HG03342 (cell line): Measurements from ENCODE around the gene RNU6-9.

Experiments used
- ATAC-seq: cut with Tn5 transposase; IDR thresholded peaks from one replicate; pipeline ENCODE4 v1.9.1; 2021; ENCODE audit warnings: mild to moderate bottlenecking, moderate library complexity; ENCODE audit not compliant: unreplicated experiment

The RNU6-9 gene

DNA sequence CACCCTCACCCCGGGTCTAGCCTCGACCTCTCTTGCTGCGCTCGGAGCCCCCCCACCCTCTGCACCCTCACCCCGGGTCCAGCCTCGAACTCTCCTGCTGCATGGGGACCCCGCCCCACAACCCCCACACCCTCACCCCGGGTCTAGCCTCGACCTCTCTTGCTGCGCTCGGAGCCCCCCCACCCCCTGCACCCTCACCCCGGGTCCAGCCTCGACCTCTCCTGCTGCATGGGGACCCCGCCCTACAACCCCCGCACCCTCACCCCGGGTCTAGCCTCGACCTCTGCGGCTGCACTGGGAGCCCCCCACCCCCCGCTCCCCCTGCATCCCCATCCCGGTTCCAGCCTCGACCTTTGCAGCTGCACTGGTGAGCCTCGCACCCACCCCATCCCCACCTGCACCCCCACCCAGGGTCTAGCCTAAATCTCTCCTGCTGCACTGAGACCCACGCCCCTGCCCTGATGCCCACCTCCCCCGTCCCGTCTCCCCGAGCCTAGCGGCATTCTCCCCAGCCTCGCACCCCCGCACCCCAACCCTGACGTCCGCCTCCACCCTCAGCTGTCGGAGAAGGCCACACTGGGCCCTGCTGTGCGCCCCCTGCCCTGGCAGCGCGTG is 32.0 kb upstream of the RNU6-9 start:
- ATAC-seq = no peak

- no peak for ATAC-seq
Observed at GRCh38 chr19:861756-862580, 31.3 kb upstream of the RNU6-9 start.

DNA sequence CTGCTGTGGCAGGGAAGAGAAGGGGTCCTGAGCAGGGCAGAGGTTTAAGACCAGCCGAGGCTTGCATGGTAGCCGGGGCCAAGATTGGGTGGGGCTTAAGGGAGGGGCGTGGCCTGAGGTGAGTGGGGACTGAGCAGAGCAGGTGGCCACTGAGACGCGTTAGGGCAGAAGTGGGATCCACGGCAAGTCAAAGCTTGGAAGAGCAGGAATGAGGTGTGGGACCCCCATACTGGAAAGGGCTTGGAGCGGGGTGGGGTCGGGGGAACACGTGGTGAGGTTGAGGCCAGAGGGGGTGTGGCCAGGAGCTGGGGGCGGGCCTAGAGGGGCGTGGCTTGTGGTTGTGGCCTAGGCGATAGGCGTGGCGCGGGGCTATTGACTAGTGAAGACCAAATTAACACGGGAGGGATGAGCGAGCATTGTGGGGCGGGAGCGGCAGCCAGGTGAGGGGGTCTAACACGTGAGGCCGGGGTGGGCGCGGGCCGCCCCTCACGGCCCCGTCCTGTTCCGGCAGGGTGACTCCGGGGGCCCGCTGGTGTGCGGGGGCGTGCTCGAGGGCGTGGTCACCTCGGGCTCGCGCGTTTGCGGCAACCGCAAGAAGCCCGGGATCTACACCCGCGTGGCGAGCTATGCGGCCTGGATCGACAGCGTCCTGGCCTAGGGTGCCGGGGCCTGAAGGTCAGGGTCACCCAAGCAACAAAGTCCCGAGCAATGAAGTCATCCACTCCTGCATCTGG is 30.5 kb upstream of the RNU6-9 start:
- ATAC-seq = no peak

DNA sequence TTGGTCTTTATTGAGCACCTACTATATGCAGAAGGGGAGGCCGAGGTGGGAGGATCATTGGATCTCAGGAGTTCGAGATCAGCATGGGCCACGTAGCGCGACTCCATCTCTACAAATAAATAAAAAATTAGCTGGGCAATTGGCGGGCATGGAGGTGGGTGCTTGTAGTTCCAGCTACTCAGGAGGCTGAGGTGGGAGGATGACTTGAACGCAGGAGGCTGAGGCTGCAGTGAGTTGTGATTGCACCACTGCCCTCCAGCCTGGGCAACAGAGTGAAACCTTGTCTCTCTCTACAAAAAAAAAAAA is 30.0 kb upstream of the RNU6-9 start:
- no peak for ATAC-seq

DNA sequence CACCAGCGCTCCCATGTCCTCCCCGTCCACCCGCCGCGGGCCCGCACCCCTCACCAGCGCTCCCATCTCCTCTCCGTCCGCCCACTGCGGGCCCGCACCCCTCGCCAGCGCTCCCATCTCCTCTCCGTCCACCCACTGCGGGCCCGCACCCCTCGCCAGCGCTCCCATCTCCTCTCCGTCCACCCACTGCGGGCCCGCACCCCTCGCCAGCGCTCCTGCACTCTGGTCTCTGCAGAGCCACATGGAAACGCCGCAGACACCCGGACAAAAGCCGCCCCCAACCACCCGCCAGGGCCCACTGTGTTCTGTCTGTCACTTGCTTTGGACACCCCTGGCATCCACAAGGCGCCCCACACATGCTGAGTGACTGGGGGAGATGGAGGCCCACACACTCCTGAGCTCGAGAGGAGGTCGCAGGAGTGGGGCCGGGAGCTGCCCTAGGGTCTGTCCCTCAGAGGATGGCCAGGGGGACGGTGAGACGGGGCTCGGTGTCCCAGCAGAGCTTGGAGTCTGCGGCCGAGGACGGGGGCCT is 26.4 kb upstream of the RNU6-9 start:
- no peak for ATAC-seq

GRCh38 chr19:867301-867793 is 25.9 kb upstream of the RNU6-9 start:
- ATAC-seq = no peak

GRCh38 chr19:867855-868457 is 25.3 kb upstream of the RNU6-9 start:
- ATAC-seq = no peak

DNA sequence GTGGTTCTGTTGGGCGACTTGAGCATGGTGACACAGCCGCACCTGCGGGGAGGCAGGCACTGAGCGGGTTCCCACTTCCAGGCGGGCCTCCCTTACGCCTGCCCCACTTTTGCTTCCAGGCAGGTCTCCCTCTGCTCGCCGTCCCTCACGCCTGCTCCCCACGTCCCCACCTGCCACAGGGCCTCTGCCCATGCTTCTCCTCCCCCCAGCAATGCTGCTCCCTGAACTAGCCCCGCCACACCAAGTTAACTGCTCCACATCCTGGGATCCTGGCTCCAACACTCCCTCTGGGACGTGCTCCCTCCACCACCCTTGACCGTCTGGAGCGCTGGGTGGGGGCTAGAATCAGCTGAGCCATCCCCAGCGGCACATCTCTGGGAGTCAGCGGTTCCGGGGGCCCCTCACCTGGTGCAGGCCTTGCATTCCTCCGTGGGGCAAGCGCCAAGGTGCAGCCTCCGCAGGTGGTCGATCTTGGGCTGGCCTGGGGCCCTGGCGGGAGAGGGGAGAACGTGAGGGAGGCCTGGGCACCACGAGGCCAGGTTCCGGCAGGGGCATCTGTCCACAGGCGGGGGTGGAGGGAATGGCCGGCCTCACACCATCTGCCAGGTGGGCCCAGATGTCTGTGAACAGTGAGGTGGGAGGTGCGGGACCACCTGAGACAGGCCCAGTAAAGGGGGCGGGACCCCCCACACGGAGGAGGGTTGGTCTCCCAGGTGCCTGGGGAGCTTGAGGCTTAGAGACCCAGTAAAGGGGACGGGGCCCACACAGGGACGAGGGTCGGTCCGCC is 24.6 kb upstream of the RNU6-9 start:
- no peak for ATAC-seq

GRCh38 chr19:869245-870177 is 23.8 kb upstream of the RNU6-9 start:
- no peak for ATAC-seq

- no peak for ATAC-seq
Observed at GRCh38 chr19:870314-870713, 23.0 kb upstream of the RNU6-9 start.

DNA sequence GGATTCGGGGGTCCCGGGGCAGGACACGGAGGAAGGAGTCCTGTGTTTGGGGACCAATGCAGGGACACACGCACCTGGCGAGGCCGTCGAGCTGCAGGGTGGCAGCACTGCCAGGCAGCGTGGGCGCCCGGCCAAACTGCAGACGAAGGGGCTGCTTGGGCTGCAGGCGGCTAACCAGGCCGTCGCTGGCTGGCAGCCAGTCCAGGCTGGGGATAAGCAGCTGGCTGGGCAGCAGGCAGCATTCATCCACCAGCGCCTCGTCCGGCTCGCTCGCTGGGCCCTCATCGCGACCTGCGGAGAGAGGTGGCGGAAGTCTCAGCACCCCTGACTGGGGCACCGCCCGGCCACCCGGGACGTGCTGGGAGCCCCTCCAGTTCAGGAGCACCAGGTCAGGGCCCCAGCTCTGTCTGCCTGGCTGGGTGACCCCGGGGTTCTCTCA is 22.3 kb upstream of the RNU6-9 start:
- no peak for ATAC-seq

- ATAC-seq = no peak
Observed at GRCh38 chr19:871446-872265, 21.6 kb upstream of the RNU6-9 start.

DNA sequence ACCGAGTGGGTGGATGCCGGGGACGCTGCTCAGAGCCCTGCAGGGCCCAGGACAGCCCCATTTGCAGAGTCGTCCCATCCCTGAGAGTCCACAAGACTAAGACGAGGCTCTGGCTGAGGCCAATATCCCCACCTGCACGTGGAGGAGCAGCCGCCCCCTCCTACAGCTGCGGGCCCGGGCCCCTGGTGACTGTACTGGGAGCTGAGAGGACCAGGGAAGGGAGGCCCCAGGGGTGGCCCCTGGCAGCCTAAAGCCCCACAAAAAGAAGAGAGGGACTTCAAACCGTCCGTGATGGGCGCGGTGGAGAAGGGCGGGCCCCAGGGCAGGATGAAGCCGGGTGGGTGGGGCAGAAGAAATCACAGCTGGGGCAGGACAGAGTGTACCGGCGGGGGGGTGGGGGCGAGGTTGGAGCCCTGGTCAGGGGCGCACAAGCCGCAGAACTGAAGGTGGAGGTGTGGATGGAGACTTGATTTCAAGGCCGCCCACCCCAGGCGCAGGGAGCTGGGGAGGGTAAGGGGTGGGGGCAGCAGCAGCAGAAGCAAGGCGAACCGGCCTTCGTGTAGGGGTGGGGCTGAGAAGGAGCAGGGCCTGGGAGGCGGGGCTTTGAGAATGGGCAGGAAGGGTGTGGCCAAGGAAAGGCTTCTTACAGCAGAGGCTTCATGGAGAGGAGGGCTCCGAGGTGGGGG is 20.9 kb upstream of the RNU6-9 start:
- ATAC-seq = no peak

DNA sequence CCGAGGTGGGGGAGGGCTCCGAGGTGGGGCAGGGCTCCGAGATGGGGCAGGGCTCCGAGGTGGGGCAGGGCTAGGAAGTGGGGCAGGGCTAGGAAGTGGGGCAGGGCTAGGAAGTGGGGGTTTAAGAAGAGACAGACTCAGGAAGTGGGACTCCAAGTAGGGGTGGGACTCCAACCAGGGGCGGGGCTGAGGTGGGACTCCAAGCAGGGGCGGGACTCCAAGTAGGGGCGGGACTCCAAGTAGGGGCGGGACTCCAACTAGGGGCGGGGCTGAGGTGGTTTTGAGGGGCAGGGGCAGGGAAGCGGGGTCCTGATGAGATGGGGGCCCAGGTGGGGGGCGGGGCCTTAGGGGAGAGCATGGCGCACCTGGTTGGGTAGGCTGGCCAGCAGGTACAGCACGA is 20.2 kb upstream of the RNU6-9 start:
- no peak for ATAC-seq

GRCh38 chr19:873561-874041 is 19.7 kb upstream of the RNU6-9 start:
- no peak for ATAC-seq

DNA sequence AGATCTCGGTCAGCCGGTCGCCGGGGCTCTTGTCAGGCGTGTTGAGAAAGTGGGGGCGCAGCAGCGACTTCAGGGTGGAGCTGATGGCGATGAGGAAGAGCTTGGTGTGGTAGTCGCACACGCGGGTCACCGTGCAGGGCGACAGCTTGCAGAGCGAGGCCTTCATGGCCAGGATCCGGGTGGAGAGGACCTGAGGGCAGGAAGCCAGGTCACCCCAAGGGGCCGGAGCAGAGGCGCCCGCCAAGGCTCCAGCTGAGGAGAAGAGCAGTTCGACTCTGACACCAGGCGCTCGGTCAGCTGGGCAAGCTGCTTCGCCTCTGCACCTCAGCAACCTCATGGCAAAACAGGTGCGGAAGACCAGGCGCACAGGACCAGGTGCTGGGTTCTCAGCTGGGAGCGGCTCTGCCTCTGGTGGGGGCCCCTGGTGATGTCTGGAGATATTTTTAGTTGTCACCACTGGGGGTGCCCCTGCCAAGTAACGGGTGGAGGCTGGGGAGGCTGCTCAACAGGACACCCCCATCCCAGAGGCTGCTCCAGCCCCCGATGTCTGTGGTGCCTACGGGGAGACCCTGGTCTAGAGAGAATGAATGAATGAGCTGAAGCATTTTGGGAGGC is 17.9 kb upstream of the RNU6-9 start:
- no peak for ATAC-seq

- ATAC-seq = no peak
Observed at GRCh38 chr19:876089-876488, 17.2 kb upstream of the RNU6-9 start.
